Osteoblast (primary cell): ENCODE measurements around the gene DROSHA. TPM values are rescaled to one million over a fixed set of nuclear protein-coding genes. Genes with fewer than 3 reads are reported as not detected.

Experiments used
- DNase-seq: peaks from one replicate; pipeline ENCODE4 v3.0.0; 2011; ENCODE audit warnings: low spot score, mixed read lengths; ENCODE audit not compliant: insufficient read length; ENCODE audit errors: missing footprints
- H2AFZ ChIP-seq: 2 replicates; pipeline ENCODE4 v1.6.0; 2011; ENCODE audit warnings: mild to moderate bottlenecking, low read length
- H3K27ac ChIP-seq: 2 replicates; pipeline ENCODE4 v1.5.1; 2011; ENCODE audit warnings: mild to moderate bottlenecking, low read depth, low read length, moderate library complexity
- H3K27me3 ChIP-seq: 2 replicates; pipeline ENCODE4 v1.6.0; 2012; ENCODE audit warnings: mild to moderate bottlenecking, control low read depth, inconsistent platforms, low read length, moderate library complexity; ENCODE audit not compliant: insufficient read depth
- H3K36me3 ChIP-seq: 2 replicates; pipeline ENCODE4 v1.5.1; 2011; ENCODE audit warnings: mild to moderate bottlenecking, low read length, control low read depth, moderate library complexity; ENCODE audit not compliant: insufficient read depth
- H3K4me1 ChIP-seq: 2 replicates; pipeline ENCODE4 v1.5.1; 2011; ENCODE audit warnings: mild to moderate bottlenecking, low read length, control low read depth, moderate library complexity; ENCODE audit not compliant: insufficient read depth
- H3K4me2 ChIP-seq: 2 replicates; pipeline ENCODE4 v1.6.0; 2011; ENCODE audit warnings: mild to moderate bottlenecking, low read length; ENCODE audit not compliant: insufficient read depth
- H3K4me3 ChIP-seq: fragments of 200-600 bp; sonication (generic); 3 replicates; pipeline ENCODE4 v1.5.1; 2012; ENCODE audit warnings: mild to moderate bottlenecking, low read length, inconsistent platforms; ENCODE audit not compliant: insufficient read depth
- H3K79me2 ChIP-seq: 2 replicates; pipeline ENCODE4 v1.6.0; 2012; ENCODE audit warnings: mild to moderate bottlenecking, low read length, control low read depth, inconsistent platforms; ENCODE audit not compliant: insufficient read depth
- H3K9me3 ChIP-seq: 2 replicates; pipeline ENCODE4 v1.5.1; 2011; ENCODE audit warnings: low read depth, low read length, control low read depth
- H4K20me1 ChIP-seq: 2 replicates; pipeline ENCODE4 v1.6.0; 2012; ENCODE audit warnings: mild to moderate bottlenecking, low read length, control low read depth; ENCODE audit not compliant: insufficient read depth
- total RNA-seq: library from RNA; depleted of rRNA; stranded (reverse); fragments of >200 nt; gene quantifications from 2 replicates; pipeline ENCODE4 v1.2.3, GENCODE V29; 2012
- TF ChIP-seq, protein P1 (sequence below): IDR thresholded peaks from 2 replicates; pipeline ENCODE4 v1.5.1; 2011; ENCODE audit warnings: mild to moderate bottlenecking, low read depth, low read length, moderate library complexity; ENCODE audit errors: extremely low read depth

DROSHA gene
- total RNA-seq, 1 donor, result 32.9 TPM

DNA sequence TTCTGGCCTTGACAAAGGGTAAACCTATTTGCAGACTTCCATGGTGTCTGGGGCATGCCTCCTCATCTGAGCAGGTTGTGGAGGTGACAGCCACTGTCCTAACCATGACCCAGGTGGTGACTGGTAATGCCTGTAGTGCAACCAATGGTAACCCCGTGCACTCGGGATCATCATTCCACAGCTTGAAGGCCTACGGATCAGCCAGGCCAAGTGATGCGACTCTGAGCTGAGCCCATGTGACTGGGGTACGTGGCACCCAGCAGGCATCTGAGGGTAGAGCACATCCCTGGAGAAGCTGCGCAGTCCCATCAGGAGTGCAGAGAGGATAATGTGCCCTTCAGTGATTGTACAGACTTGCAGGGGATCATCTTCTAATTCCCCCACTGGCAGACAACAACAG lies 35.0 kb downstream of the DROSHA start:
- Histone ChIP-seq H3K4me3 (no peak overlapping the region), H3K27ac (no peak overlapping the region), H3K27me3 (no peaks in the 10 kb centered on the region), H3K9me3 (no peaks in the 10 kb centered on the region), H3K36me3 (peaks cover 70% of the 10 kb centered on the region), H2AFZ (no peak overlapping the region), H4K20me1 (no peaks in the 10 kb centered on the region), H3K79me2 (no peaks in the 10 kb centered on the region), H3K4me2 (no peak overlapping the region), H3K4me1 (no peaks in the 10 kb centered on the region)
- no peak for DNase-seq
- TF ChIP-seq, protein P1, sequence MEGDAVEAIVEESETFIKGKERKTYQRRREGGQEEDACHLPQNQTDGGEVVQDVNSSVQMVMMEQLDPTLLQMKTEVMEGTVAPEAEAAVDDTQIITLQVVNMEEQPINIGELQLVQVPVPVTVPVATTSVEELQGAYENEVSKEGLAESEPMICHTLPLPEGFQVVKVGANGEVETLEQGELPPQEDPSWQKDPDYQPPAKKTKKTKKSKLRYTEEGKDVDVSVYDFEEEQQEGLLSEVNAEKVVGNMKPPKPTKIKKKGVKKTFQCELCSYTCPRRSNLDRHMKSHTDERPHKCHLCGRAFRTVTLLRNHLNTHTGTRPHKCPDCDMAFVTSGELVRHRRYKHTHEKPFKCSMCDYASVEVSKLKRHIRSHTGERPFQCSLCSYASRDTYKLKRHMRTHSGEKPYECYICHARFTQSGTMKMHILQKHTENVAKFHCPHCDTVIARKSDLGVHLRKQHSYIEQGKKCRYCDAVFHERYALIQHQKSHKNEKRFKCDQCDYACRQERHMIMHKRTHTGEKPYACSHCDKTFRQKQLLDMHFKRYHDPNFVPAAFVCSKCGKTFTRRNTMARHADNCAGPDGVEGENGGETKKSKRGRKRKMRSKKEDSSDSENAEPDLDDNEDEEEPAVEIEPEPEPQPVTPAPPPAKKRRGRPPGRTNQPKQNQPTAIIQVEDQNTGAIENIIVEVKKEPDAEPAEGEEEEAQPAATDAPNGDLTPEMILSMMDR, result no peak

DNA sequence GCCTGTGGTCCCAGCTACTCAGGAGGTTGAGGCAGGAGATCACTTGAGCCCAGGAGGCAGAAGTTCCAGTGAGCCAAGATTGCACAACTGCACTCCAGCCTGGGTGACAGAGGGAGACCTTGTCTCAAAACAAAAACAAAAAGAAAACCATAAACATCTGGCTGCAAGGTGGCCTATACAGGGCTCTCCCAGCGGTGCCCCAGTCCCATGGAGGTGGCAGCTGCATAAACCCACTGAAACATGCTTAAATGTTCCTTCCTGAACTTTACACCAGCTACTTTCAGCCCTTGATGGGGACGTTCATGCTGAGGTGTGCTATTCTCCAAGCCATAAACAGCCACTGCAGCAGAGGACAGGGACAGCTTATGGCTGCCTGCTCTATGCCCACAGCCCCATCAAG lies 35.6 kb downstream of the DROSHA start:
- no peaks in the 10 kb centered on the region for H3K9me3 ChIP-seq
- H3K27me3 ChIP-seq, result no peaks in the 10 kb centered on the region
- H3K4me1 ChIP-seq, result no peaks in the 10 kb centered on the region
- no peak overlapping the region for H3K27ac ChIP-seq
- TF ChIP-seq, protein P1, result no peak
- no peak overlapping the region for H3K4me2 ChIP-seq
- no peak for DNase-seq
- no peaks in the 10 kb centered on the region for H4K20me1 ChIP-seq
- H3K79me2 ChIP-seq, result no peaks in the 10 kb centered on the region
- H2AFZ ChIP-seq, result no peak overlapping the region
- no peak overlapping the region for H3K4me3 ChIP-seq
- peaks cover 68% of the 10 kb centered on the region for H3K36me3 ChIP-seq

DNA sequence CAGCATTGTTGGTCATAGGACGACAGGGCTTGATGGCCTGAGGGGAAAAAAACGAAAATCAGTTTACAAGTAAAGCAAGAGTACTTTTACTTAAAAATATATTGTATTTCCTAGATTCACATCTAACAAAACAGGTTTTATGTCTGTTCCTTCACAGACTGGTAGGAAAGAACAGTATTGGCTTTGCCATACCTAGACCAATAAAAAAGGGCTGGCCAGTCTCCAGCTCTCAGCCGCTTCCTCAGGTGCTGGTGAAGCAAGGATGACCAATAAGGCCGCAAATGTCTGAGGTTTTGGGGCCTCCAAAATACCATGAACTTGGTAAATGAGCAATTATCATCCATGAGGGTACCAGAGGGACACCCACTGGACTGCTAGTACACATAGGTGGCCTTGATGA lies 36.6 kb downstream of the DROSHA start:
- DNase-seq, result no peak
- H3K27me3 ChIP-seq, result no peaks in the 10 kb centered on the region
- TF ChIP-seq, protein P1, result no peak
- peaks cover 62% of the 10 kb centered on the region for H3K36me3 ChIP-seq
- no peaks in the 10 kb centered on the region for H3K79me2 ChIP-seq
- H2AFZ ChIP-seq, result no peak overlapping the region
- no peaks in the 10 kb centered on the region for H3K4me1 ChIP-seq
- H3K4me2 ChIP-seq, result no peak overlapping the region
- no peaks in the 10 kb centered on the region for H3K9me3 ChIP-seq
- H3K27ac ChIP-seq, result no peak overlapping the region
- no peaks in the 10 kb centered on the region for H4K20me1 ChIP-seq
- H3K4me3 ChIP-seq, result no peak overlapping the region

DNA sequence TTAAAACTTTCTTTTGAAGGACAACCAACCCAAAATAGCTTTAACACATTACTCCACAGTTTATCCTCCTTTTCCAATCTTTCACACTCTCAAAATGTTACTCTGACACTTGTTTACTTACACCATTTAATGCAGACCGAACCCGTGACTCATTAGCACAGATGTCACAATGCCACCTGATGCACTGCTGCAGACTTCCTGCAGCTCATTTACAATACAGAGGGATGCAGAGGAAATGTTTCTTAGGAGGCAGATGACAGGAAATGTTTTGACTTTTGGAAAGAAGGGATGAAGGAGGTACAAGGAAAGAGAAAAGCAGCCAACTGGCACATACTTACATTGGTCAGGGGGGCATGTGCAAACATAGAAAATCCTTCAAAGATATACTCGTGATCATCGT lies 39.0 kb downstream of the DROSHA start:
- TF ChIP-seq, protein P1, result no peak
- H4K20me1 ChIP-seq, result no peaks in the 10 kb centered on the region
- no peak overlapping the region for H3K27ac ChIP-seq
- peaks cover 61% of the 10 kb centered on the region for H3K36me3 ChIP-seq
- H3K4me3 ChIP-seq, result no peak overlapping the region
- no peaks in the 10 kb centered on the region for H3K4me1 ChIP-seq
- no peaks in the 10 kb centered on the region for H3K79me2 ChIP-seq
- no peak overlapping the region for H2AFZ ChIP-seq
- no peaks in the 10 kb centered on the region for H3K27me3 ChIP-seq
- H3K4me2 ChIP-seq, result no peak overlapping the region
- DNase-seq, result no peak
- no peaks in the 10 kb centered on the region for H3K9me3 ChIP-seq
